ENCODE results near the gene MRPS33.

- TF ChIP-seq POLR2A (IDR thresholded peaks at IDR 0.05) (no peak), CTCF (IDR thresholded peaks at IDR 0.05) (no peak)
Measured at GRCh38 chr7:141055146-141055545, 40.4 kb upstream of the MRPS33 start.
